SK-N-SH (cell line): Measurements from ENCODE around the gene HMBS.

Experiments used
- MXI1 ChIP-seq: IDR thresholded peaks from 2 replicates; pipeline ENCODE4 v1.6.1; 2012; ENCODE audit warnings: mild to moderate bottlenecking, low read depth, low read length, improper control_type of control experiment
- RXRA ChIP-seq: IDR thresholded peaks from 2 replicates; pipeline ENCODE4 v1.4.0; 2012; ENCODE audit warnings: low read depth, mild to moderate bottlenecking, borderline replicate concordance
- TF ChIP-seq, protein P1 (sequence below): fragments of 200-600 bp; sonication (generic); IDR thresholded peaks from 2 replicates; pipeline ENCODE4 v1.6.1; 2017; ENCODE audit warnings: antibody characterized with exemption, mild to moderate bottlenecking, moderate library complexity

GRCh38 chr11:119100994-119101758, 16.5 kb downstream of the HMBS start:
- TF ChIP-seq, protein P1, sequence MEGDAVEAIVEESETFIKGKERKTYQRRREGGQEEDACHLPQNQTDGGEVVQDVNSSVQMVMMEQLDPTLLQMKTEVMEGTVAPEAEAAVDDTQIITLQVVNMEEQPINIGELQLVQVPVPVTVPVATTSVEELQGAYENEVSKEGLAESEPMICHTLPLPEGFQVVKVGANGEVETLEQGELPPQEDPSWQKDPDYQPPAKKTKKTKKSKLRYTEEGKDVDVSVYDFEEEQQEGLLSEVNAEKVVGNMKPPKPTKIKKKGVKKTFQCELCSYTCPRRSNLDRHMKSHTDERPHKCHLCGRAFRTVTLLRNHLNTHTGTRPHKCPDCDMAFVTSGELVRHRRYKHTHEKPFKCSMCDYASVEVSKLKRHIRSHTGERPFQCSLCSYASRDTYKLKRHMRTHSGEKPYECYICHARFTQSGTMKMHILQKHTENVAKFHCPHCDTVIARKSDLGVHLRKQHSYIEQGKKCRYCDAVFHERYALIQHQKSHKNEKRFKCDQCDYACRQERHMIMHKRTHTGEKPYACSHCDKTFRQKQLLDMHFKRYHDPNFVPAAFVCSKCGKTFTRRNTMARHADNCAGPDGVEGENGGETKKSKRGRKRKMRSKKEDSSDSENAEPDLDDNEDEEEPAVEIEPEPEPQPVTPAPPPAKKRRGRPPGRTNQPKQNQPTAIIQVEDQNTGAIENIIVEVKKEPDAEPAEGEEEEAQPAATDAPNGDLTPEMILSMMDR: peak; percentile 28; the same call in 1 of the 2 replicates
- TF ChIP-seq MXI1 (no peak; the same call in 1 of the 2 replicates), RXRA (no peak)
